H1 (cell line): ENCODE data around the gene MYO1A. TPM values are rescaled to one million over a fixed set of nuclear protein-coding genes. Genes with fewer than 3 reads are reported as not detected.

Experiments used
- polyA plus RNA-seq, 7 experiments: library from polyadenylated mRNA; depleted of rRNA in 3 of 7; stranded (reverse) in 5 of 7; unstranded in 2 of 7; fragments of >200 nt in 5 of 7; fragments of 200-250 nt in 2 of 7; gene quantifications; 1 replicate in 5 of 7; 2 replicates in 1 of 7; 4 replicates in 1 of 7; pipeline versions ENCODE4 v1.2.1 to v1.2.3, GENCODE V29; 2011 to 2013; ENCODE audit warnings: missing spikeins in 2 of 7, mixed read lengths in 2 of 7
- total RNA-seq: library from RNA; stranded (reverse); fragmentation: NEBNext Ultra II Directional; extraction: Animal tissue kit (Norgen Biotek cat#: 25700); gene quantifications from 2 replicates; pipeline ENCODE4 v1.2.1, GENCODE V29; 2021

The MYO1A gene
- total and polyA plus RNA-seq, 2 of the 8 experiments (the other 6 are each of a cell fraction or from before 2014, with no cell fraction given), result 0.54 to 0.77 TPM

Other genes with a start within 250 kb of the MYO1A start
- gene SDR9C7, start 115.7 kb downstream of the MYO1A start, total RNA-seq, result not detected in 2 replicates
- gene SDR9C7, start 115.7 kb downstream of the MYO1A start, polyA plus RNA-seq (2011; rRNA removed), result 0.11 TPM in 1 of 2 replicates, not detected in the other
- gene RDH16, start 92.5 kb downstream of the MYO1A start, total RNA-seq, result 0.30 and 0.46 TPM in 2 replicates
- gene RDH16, start 92.5 kb downstream of the MYO1A start, polyA plus RNA-seq (2011; rRNA removed), result 0.79 and 0.93 TPM in 2 replicates
- gene ZBTB39, start 43.6 kb downstream of the MYO1A start, total RNA-seq, result 24.5 and 25.0 TPM in 2 replicates
- 19.3 and 21.0 TPM in 2 replicates for gene ZBTB39, start 43.6 kb downstream of the MYO1A start, polyA plus RNA-seq (2011; rRNA removed)
- gene TAC3, start 33.6 kb downstream of the MYO1A start, total RNA-seq, result 9.7 and 11.7 TPM in 2 replicates
- gene TAC3, start 33.6 kb downstream of the MYO1A start, polyA plus RNA-seq (2011; rRNA removed), result 36.0 and 45.3 TPM in 2 replicates
- 41.6 and 43.2 TPM in 2 replicates for gene NEMP1, start 28.7 kb upstream of the MYO1A start, total RNA-seq
- gene NEMP1, start 28.7 kb upstream of the MYO1A start, polyA plus RNA-seq (2011; rRNA removed), result 21.3 and 30.1 TPM in 2 replicates
- gene NAB2, start 39.0 kb upstream of the MYO1A start, total RNA-seq, result 20.6 and 20.9 TPM in 2 replicates
- gene NAB2, start 39.0 kb upstream of the MYO1A start, polyA plus RNA-seq (2011; rRNA removed), result 23.5 and 30.8 TPM in 2 replicates
- gene STAT6, start 61.2 kb upstream of the MYO1A start, total RNA-seq, result 26.8 and 32.9 TPM in 2 replicates
- 38.7 and 52.2 TPM in 2 replicates for gene STAT6, start 61.2 kb upstream of the MYO1A start, polyA plus RNA-seq (2011; rRNA removed)
- gene LRP1, start 78.4 kb upstream of the MYO1A start, total RNA-seq, result 92.5 and 99.1 TPM in 2 replicates
- 35.3 and 59.0 TPM in 2 replicates for gene LRP1, start 78.4 kb upstream of the MYO1A start, polyA plus RNA-seq (2011; rRNA removed)
- gene LRP1-AS, start 97.5 kb upstream of the MYO1A start, total RNA-seq, result not detected in 2 replicates
- gene LRP1-AS, start 97.5 kb upstream of the MYO1A start, polyA plus RNA-seq (2011; rRNA removed), result not detected in 2 replicates
- 1.7 and 1.8 TPM in 2 replicates for gene NXPH4, start 166.7 kb upstream of the MYO1A start, total RNA-seq
- gene NXPH4, start 166.7 kb upstream of the MYO1A start, polyA plus RNA-seq (2011; rRNA removed), result 0.92 and 1.4 TPM in 2 replicates
- 274 and 283 TPM in 2 replicates for gene SHMT2, start 179.6 kb upstream of the MYO1A start, total RNA-seq
- 520 and 847 TPM in 2 replicates for gene SHMT2, start 179.6 kb upstream of the MYO1A start, polyA plus RNA-seq (2011; rRNA removed)
- 1.3 and 1.9 TPM in 2 replicates for gene STAC3, start 201.1 kb upstream of the MYO1A start, total RNA-seq
- gene STAC3, start 201.1 kb upstream of the MYO1A start, polyA plus RNA-seq (2011; rRNA removed), result 0.70 and 0.77 TPM in 2 replicates